Epidermal melanocyte (primary cell): Measurements from ENCODE around the gene RAET1L.
"Not testable (repeated sequence)": the region's sequence is repeated elsewhere in the genome, so short reads cannot be mapped to it uniquely, and the experiment has no call there.

Experiments
- DNase-seq: peaks from one replicate; pipeline ENCODE4 v3.0.0; 2011; ENCODE audit warnings: low spot score; ENCODE audit not compliant: insufficient read length

RAET1L gene

GRCh38 chr6:149991838-149992237 lies 33.5 kb downstream of the RAET1L start:
- DNase-seq = no peak

- not testable (repeated sequence) for DNase-seq
Measured at GRCh38 chr6:149991472-149991795, 33.9 kb downstream of the RAET1L start.

- no peak for DNase-seq
Measured at GRCh38 chr6:149990661-149991471, 34.5 kb downstream of the RAET1L start.

- DNase-seq = no peak
Measured at GRCh38 chr6:149990212-149990660, 35.1 kb downstream of the RAET1L start.

- DNase-seq = no peak
Measured at GRCh38 chr6:149988550-149989346, 36.6 kb downstream of the RAET1L start.

GRCh38 chr6:149987602-149988107 lies 37.7 kb downstream of the RAET1L start:
- DNase-seq = no peak

- no peak for DNase-seq
Measured at GRCh38 chr6:149985481-149985937, 39.8 kb downstream of the RAET1L start.

GRCh38 chr6:149984773-149985172 lies 40.6 kb downstream of the RAET1L start:
- DNase-seq = no peak

- DNase-seq = no peak
Measured at GRCh38 chr6:149983145-149983544, 42.2 kb downstream of the RAET1L start.

GRCh38 chr6:149979293-149979692 lies 46.0 kb downstream of the RAET1L start:
- no peak for DNase-seq

- no peak for DNase-seq
Measured at GRCh38 chr6:149978610-149979009, 46.7 kb downstream of the RAET1L start.

- no peak for DNase-seq
Measured at GRCh38 chr6:149977221-149977620, 48.1 kb downstream of the RAET1L start.

- no peak for DNase-seq
Measured at GRCh38 chr6:149975400-149975799, 49.9 kb downstream of the RAET1L start.

GRCh38 chr6:149974825-149975224 lies 50.5 kb downstream of the RAET1L start:
- DNase-seq = no peak

GRCh38 chr6:149974394-149974793 lies 50.9 kb downstream of the RAET1L start:
- DNase-seq = not testable (repeated sequence)

- no peak for DNase-seq
Measured at GRCh38 chr6:149969635-149970034, 55.7 kb downstream of the RAET1L start.

GRCh38 chr6:149968909-149969308 lies 56.4 kb downstream of the RAET1L start:
- not testable (repeated sequence) for DNase-seq
